Measurements from ENCODE around the gene DHDDS.
"Not testable (repeated sequence)": the region's sequence is repeated elsewhere in the genome, so short reads cannot be mapped to it uniquely, and the experiment has no call there.

DHDDS gene

DNA sequence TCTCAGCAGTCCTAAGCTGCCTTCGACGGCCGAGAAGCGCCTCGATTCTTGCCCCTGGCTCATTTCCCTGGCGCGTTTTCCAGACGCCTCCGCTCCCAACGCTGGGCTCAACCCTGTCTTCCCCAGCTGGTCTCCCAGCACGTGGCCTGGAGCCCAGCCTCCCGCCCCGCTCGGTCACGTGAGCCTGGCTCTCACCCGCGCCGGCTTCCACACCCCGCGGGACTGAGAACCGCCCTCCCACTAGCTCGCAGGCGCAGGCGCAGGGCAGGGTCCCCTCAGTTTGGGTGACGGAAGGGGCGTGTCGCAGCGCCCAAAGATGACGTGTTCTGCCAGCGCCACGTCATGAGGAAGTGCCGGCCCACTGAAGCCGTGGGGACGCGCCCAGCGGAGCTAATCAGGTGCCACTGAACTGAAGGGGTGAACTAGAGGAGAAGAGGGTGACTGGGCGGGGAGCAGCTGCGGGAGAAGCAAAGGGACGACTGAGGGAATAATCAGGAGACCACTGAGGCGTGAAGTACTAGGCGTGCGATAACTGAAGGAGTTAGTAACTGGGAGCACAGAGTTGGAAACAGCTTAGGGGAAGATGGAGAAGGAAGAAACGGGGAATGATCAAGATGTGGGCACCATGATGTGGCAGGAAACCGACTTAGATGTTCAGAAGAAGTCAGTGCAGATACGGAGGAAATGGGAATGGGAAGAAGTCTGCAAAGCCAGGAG lies at the start of gene DHDDS:
Gene DHDDS (plus strand): TSS at position 343 of the 717 bp plus-strand sequence. CDS start 625 bp downstream, outside the sequence.
- DNase-seq (ENCODE audit: low read depth), result peak; percentile 87

- no peak for DNase-seq (ENCODE audit: low read depth)
These were observed 48.0 kb upstream of the DHDDS start for GRCh38 chr1:26384076-26384475.

GRCh38 chr1:26385063-26385462 lies 47.1 kb upstream of the DHDDS start:
- not testable (repeated sequence) for DNase-seq (ENCODE audit: low read depth)

DNA sequence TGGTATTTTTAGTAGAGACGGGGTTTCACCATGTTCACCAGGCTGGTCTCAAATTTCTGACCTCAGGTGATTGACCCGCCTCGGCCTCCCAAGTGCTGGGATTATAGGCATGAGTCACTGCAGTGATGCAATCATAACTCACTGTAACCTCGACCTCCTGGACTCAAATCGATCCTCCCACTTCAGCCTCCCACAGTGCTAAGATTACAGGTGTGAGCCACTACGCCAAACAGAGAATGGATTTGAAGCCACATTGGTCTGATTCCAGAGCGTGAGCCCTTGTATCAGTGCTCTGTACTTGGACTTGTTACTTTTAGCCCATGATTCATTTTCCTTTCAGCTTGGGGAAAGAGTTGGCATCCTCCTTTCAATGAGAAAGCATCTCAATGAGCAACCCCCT lies 44.7 kb upstream of the DHDDS start:
- DNase-seq (ENCODE audit: low read depth), result no peak

DNA sequence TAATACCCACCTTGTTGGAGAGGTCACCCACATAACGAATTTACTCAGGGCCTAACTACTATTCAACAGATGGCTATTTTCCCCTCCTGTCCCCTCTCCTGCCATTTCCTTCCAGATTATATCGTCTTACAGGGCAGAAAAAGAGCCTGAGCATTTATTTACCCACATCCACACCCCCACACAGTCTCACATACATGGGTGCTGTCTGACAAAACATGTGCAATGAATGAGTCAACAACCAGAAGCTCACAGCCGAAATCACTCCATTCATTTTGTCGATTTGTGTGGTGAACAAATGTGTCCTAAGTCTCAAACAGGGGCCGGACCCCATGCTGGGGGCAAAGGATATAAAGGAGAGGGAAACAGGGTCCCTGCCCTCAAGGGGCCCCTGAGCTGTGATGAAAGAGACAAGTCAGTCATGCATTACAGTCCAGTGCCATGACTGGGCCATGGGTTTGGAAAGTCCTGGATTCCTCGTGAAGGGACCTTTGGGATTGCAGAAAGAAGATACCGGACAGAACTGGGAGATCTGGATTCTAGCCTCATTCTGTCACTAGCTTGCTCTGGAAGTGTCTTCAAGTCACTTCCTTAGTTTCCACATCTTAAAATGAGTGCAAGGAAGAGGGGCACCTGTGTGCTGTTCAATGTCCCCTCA lies 43.2 kb upstream of the DHDDS start:
- no peak for DNase-seq (ENCODE audit: low read depth)

DNA sequence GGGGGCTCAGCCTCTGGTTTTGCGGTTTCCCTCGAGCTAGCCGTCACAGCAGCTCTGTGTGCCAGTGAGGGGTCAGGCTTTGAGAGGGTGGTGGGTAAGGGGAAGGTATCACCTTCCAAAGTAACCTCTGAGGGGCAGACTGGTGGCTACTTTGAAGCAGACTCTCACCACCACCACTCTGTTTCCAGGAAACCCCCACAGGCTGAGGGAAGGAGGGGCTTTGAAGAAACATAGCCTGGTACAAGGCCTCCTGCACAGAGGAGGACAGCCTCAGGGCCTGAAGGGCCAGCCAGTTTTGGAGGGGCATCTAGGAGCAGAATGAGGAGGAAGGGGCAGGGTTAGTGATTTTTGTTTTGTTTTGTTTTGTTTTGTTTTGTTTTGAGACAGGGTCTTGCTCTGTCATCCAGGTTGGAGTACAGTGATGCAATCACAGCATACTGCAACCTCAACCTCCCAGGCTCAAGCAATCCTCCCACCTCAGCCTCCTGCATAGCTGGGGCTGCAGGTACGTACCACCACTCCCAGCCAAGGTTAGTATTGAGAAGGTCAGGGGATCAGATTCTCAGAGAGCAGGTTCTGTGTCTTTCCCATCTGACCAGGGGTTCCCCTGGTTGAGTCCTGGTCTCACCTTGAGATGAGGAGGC lies 42.4 kb upstream of the DHDDS start:
- DNase-seq (ENCODE audit: low read depth), result no peak

GRCh38 chr1:26391450-26391849 lies 40.7 kb upstream of the DHDDS start:
- DNase-seq (ENCODE audit: low read depth), result no peak

GRCh38 chr1:26395754-26396153 lies 36.4 kb upstream of the DHDDS start:
- no peak for DNase-seq (ENCODE audit: low read depth)

DNA sequence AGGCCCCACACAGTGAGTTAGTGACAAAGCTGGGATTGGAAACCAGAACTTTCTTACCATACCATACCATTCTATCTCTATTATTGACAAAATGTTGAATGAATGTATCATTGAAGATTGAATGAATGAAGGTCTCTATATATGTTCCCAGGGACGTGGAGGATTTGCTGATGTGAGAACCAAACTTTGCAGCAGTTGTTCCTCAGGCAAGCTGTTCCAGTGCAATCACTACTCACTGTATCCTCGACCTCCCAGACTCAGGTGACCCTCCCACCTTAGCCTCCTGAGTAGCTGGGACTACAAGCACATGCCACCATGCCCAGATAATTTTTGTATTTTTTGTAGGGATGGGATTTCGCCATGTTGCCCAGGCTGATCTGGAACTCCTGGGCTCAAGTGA lies 33.1 kb upstream of the DHDDS start:
- no peak for DNase-seq (ENCODE audit: low read depth)

GRCh38 chr1:26401891-26402290 lies 30.2 kb upstream of the DHDDS start:
- DNase-seq (ENCODE audit: low read depth), result no peak

DNA sequence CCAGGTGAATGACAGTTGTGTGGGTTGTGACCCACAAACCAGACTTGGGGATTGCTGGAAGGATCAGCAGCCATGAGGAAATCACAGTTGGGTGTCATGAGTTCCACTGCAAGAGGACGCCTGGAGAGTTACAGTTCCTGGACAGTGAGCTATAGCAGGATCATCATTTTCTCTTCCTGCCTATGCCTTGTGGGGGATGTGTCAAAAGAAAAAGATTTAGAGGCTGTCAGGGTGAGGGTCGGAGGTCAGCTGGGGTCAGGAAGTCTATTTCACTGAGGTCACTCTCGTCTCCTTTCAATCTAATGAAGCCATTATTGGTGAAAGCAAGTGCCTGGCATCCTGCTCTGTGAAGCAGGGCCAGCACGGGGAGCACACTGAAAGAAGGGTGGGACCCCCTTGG lies 28.5 kb upstream of the DHDDS start:
- no peak for DNase-seq (ENCODE audit: low read depth)

GRCh38 chr1:26404641-26405040 lies 27.5 kb upstream of the DHDDS start:
- DNase-seq (ENCODE audit: low read depth), result no peak

- peak; percentile 58 for DNase-seq (ENCODE audit: low read depth)
These were observed 26.7 kb upstream of the DHDDS start for GRCh38 chr1:26405281-26405915.

- no peak for DNase-seq (ENCODE audit: low read depth)
These were observed 23.5 kb upstream of the DHDDS start for GRCh38 chr1:26408604-26409003.

DNA sequence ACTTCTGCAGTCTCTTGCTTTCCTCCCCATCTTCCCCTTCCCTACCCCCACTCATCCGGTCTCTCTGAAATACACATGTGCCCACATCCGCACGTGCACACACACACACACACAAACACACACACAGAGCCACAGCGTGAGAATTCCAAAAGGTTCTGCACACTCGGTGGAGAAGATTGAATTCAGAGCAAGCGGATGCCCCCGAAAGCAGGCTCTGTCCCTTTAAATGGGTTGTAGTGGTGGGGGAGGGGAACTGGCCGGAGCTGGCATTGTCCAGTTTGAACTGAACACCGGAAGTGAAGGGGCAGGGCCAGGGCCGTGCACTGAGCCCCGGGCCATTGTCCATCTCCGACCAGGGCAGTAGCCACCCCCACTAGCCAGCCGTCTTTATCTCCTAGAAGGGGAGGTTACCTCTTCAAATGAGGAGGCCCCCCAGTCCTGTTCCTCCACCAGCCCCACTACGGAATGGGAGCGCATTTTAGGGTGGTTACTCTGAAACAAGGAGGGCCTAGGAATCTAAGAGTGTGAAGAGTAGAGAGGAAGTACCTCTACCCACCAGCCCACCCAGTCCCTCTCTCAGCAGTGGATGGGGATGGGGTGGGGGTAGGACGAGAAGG lies 22.8 kb upstream of the DHDDS start:
- DNase-seq (ENCODE audit: low read depth), result no peak

- DNase-seq (ENCODE audit: low read depth), result no peak
These were observed 21.2 kb upstream of the DHDDS start, which contains the start of gene LIN28A for GRCh38 chr1:26410706-26411623. TSS of gene LIN28A (plus strand) at chr1:26410817. CDS start at chr1:26410892, 75 bp downstream.

GRCh38 chr1:26411624-26412074 lies 20.5 kb upstream of the DHDDS start:
- no peak for DNase-seq (ENCODE audit: low read depth)

GRCh38 chr1:26412180-26412840 lies 19.8 kb upstream of the DHDDS start:
- no peak for DNase-seq (ENCODE audit: low read depth)

DNA sequence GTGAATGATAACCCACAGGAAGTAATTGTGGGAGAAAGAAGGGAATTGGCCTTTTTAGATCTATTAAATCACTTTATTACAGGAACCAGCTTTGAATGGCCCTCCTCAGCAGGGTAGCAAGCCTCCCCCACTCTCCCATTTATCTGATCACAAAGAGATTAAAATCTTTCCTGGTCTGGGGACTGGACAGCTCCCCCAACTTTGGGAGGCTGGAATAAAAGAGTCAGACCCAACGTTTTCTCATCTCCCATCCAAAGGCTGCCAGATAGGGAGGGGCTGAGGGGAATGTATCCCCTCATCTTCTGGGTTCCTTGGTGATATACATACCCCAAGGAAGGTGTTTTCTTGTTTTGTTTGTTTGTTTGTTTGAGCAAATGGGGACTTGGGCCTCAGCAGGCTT lies 19.1 kb upstream of the DHDDS start:
- no peak for DNase-seq (ENCODE audit: low read depth)

GRCh38 chr1:26417111-26417759 lies 14.9 kb upstream of the DHDDS start:
- no peak for DNase-seq (ENCODE audit: low read depth)
